Liver (tissue), 9 donors: Measurements from ENCODE around the gene AGPAT3. TPM values are rescaled to one million over a fixed set of nuclear protein-coding genes. Genes with fewer than 3 reads are reported as not detected.

Experiments
- DNase-seq: peaks from one replicate; pipeline ENCODE4 v3.0.0-alpha.2; 2017; ENCODE audit warnings: low spot score
- H3K27ac ChIP-seq, 2 donors: one replicate each; pipeline ENCODE4 v1.7.0; 2013; ENCODE audit warnings: inconsistent platforms in 2 of 2, low read length in 2 of 2, control low read depth in 1 of 2, low read depth in 1 of 2, mild to moderate bottlenecking in 1 of 2
- H3K27me3 ChIP-seq, 4 donors: one replicate each; pipeline versions ENCODE4 v1.6.1 to v1.7.0; 2013; ENCODE audit warnings: low read length in 3 of 4, inconsistent platforms in 1 of 4, mild to moderate bottlenecking in 1 of 4, moderate library complexity in 1 of 4; ENCODE audit not compliant: control insufficient read depth in 4 of 4, insufficient read depth in 4 of 4
- H3K36me3 ChIP-seq, 4 donors: one replicate each; pipeline versions ENCODE4 v1.6.1 to v1.7.0; 2013; ENCODE audit warnings: low read length in 3 of 4, mild to moderate bottlenecking in 3 of 4, low read depth in 1 of 4, moderate library complexity in 1 of 4; ENCODE audit not compliant: control insufficient read depth in 4 of 4, insufficient read depth in 3 of 4
- H3K4me1 ChIP-seq, 4 donors: one replicate each; pipeline versions ENCODE4 v1.6.1 to v1.7.0; 2013; ENCODE audit warnings: low read length in 3 of 4, mild to moderate bottlenecking in 3 of 4, moderate library complexity in 1 of 4; ENCODE audit not compliant: control insufficient read depth in 4 of 4, insufficient read depth in 4 of 4
- H3K4me3 ChIP-seq, 3 donors: one replicate each; pipeline versions ENCODE4 v1.6.1 to v1.7.0; 2013; ENCODE audit warnings: low read length in 3 of 3, control low read depth in 1 of 3, low read depth in 1 of 3, mild to moderate bottlenecking in 1 of 3
- H3K9ac ChIP-seq, 2 donors: one replicate each; pipeline ENCODE4 v1.7.0; 2013; ENCODE audit warnings: low read length in 2 of 2, mild to moderate bottlenecking in 2 of 2, moderate library complexity in 2 of 2, control low read depth in 1 of 2, low read depth in 1 of 2
- H3K9me3 ChIP-seq, 4 donors: one replicate each; pipeline versions ENCODE4 v1.6.1 to v1.7.0; 2013; ENCODE audit warnings: low read length in 3 of 4; ENCODE audit not compliant: control insufficient read depth in 4 of 4
- ATF3 ChIP-seq: IDR thresholded peaks from 2 replicates; pipeline ENCODE4 v1.6.1; 2016; ENCODE audit warnings: antibody characterized with exemption
- CTCF ChIP-seq: fragments of 150-350 bp; IDR thresholded peaks from 2 replicates; pipeline ENCODE4 v1.5.1; 2017; ENCODE audit warnings: improper control_type of control experiment, low read depth, low read length; ENCODE audit not compliant: missing input control
- EGR1 ChIP-seq, 2 donors: IDR thresholded peaks; 2 replicates each; pipeline ENCODE4 v1.6.1; 2016 to 2018; ENCODE audit warnings: antibody characterized with exemption in 2 of 2, low read depth in 2 of 2
- FOXA1 ChIP-seq: IDR thresholded peaks from 2 replicates; pipeline ENCODE4 v1.6.1; 2016; ENCODE audit warnings: antibody characterized with exemption
- FOXA2 ChIP-seq: IDR thresholded peaks from 2 replicates; pipeline ENCODE4 v1.6.1; 2016; ENCODE audit warnings: antibody characterized with exemption
- GABPA ChIP-seq, 2 donors: IDR thresholded peaks in 1 of 2; conservative IDR thresholded peaks in 1 of 2; 2 replicates each; pipeline ENCODE4 v1.6.1; 2016; ENCODE audit warnings: antibody characterized with exemption in 2 of 2, mild to moderate bottlenecking in 1 of 2, moderate library complexity in 1 of 2
- HNF4G ChIP-seq: IDR thresholded peaks from 2 replicates; pipeline ENCODE4 v1.6.1; 2016; ENCODE audit warnings: antibody characterized with exemption
- NR2F2 ChIP-seq: IDR thresholded peaks from 2 replicates; pipeline ENCODE4 v1.6.1; 2016; ENCODE audit warnings: antibody characterized with exemption
- RAD21 ChIP-seq, 2 donors: IDR thresholded peaks; 2 replicates each; pipeline ENCODE4 v1.6.1; 2016; ENCODE audit warnings: antibody characterized with exemption in 2 of 2, mild to moderate bottlenecking in 2 of 2
- RXRA ChIP-seq, 2 donors: IDR thresholded peaks; 2 replicates each; pipeline ENCODE4 v1.6.1; 2017 to 2018; ENCODE audit warnings: antibody characterized with exemption in 2 of 2, mild to moderate bottlenecking in 1 of 2
- SP1 ChIP-seq: IDR thresholded peaks from 2 replicates; pipeline ENCODE4 v1.6.1; 2018; ENCODE audit warnings: antibody characterized with exemption, mild to moderate bottlenecking
- TAF1 ChIP-seq: conservative IDR thresholded peaks from 2 replicates; pipeline ENCODE4 v1.6.1; 2016; ENCODE audit warnings: antibody characterized with exemption, mild to moderate bottlenecking
- YY1 ChIP-seq: IDR thresholded peaks from 2 replicates; pipeline ENCODE4 v1.6.1; 2016; ENCODE audit warnings: antibody characterized with exemption, mild to moderate bottlenecking
- ZBTB33 ChIP-seq: IDR thresholded peaks from 2 replicates; pipeline ENCODE4 v1.6.1; 2016; ENCODE audit warnings: antibody characterized with exemption
- WGBS: extraction: QIAGEN DNeasy Blood & Tissue Kit; methylation state at CpG from one replicate; pipeline ENCODE4 v1.1.7; 2013; 5-methylcytosine and 5-hydroxymethylcytosine counted together
- polyA plus RNA-seq, 2 donors: library from polyadenylated mRNA; stranded (reverse) in 1 of 2; unstranded in 1 of 2; fragments of 200-250 nt in 1 of 2; fragments of >200 nt in 1 of 2; fragmentation: Nextera tagmentation in 1 of 2; extraction: Ambion mirVana in 1 of 2; gene quantifications; one replicate each; pipeline versions ENCODE4 v1.2.1 to v1.2.3, GENCODE V29; 2013 to 2015
- total RNA-seq, 2 donors: library from RNA; depleted of rRNA; stranded (reverse); fragments of >200 nt; gene quantifications; one replicate each; pipeline ENCODE4 v1.2.3, GENCODE V29; 2014
- TF ChIP-seq, protein P1 (sequence below): IDR thresholded peaks from 2 replicates; pipeline ENCODE4 v1.6.1; 2016; ENCODE audit warnings: antibody characterized with exemption, mild to moderate bottlenecking
- donor health status: healthy.
- donor health status: healthy.
- donor health status: healthy.
- donor health status: healthy.
- donor health status: healthy.

Gene AGPAT3
- total and polyA plus RNA-seq, 4 donors = 32.3 to 148 (median 59.8) TPM

- TF ChIP-seq YY1 = no peak
- Histone ChIP-seq H3K4me1 (peaks cover 0 to 11% (median under 1%) of the 10 kb centered on the region in 4 donors), H3K27me3 (no peaks in the 10 kb centered on the region), H3K27ac (no peak overlapping the region), H3K9ac (no peak overlapping the region), H3K36me3 (no peaks in the 10 kb centered on the region), H3K9me3 (no peaks in the 10 kb centered on the region), H3K4me3 (no peak overlapping the region)
- no peak for DNase-seq
- WGBS = 96% methylated on average over 5 of the region's 5 CpGs
These were observed 138.4 kb downstream of the AGPAT3 start for GRCh38 chr21:44003307-44003966.

DNA sequence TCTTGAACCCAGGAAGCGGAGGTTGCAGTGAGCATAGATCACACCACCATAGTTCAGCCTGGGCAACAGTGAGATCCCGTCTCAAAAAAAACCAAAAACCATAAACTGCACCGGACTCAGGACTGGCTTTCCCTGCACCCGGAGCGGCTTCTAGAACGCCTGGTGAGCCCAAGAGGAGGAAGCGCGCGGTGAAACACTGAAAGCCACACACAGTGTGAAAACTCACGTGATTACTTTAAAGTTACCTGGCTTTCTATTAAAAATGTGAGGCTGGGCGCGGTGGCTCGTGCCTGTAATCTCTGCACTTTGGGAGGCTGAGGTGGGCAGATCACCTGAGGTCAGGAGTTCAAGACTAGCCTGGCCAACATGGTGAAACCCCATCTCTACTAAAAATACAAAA lies 140.0 kb downstream of the AGPAT3 start:
- WGBS = 94% methylated on average over 13 of the region's 13 CpGs
- H3K27me3 ChIP-seq = no peaks in the 10 kb centered on the region
- TF ChIP-seq TAF1 (no peak), CTCF (no peak), ATF3 (no peak), ZBTB33 (no peak), HNF4G (no peak), GABPA (IDR thresholded peaks at IDR 0.05 in 1 of 2, conservative IDR thresholded peaks at IDR 0.05 in 1 of 2) (no peak)
- DNase-seq = no peak
- no peaks in the 10 kb centered on the region for H3K36me3 ChIP-seq
- H3K4me3 ChIP-seq = no peak overlapping the region
- peaks cover 0 to 11% (median under 1%) of the 10 kb centered on the region in 4 donors for H3K4me1 ChIP-seq
- no peak overlapping the region for H3K9ac ChIP-seq
- H3K27ac ChIP-seq = peak overlapping the region; percentile 80 to 81
- no peaks in the 10 kb centered on the region for H3K9me3 ChIP-seq

DNA sequence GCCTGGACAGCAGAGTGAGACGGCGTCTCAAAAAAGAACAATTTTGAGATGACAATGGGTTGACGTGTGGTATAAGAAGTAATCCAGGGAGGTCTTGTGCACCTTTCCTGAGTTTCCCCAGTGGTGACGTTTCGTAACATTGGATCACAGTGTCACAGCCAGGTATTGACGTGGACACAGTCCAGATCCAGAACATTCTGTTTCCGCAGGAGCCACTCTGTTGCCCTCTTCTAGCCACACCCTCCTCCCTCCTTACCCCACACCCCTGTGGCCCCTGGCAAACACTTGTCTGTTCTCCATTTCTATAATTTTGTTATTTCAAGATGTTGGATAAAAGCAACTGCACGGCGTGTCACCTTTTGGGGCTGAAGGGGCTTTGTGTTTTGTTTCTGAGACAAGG lies 140.6 kb downstream of the AGPAT3 start:
- no peak for DNase-seq
- Histone ChIP-seq H3K36me3 (no peaks in the 10 kb centered on the region), H3K27ac (peak overlapping the region; percentile 80 to 81), H3K4me1 (peaks cover 0 to 11% (median under 1%) of the 10 kb centered on the region in 4 donors), H3K9ac (no peak overlapping the region), H3K4me3 (no peak overlapping the region), H3K9me3 (no peaks in the 10 kb centered on the region), H3K27me3 (no peaks in the 10 kb centered on the region)
- WGBS = 68% methylated on average over 9 of the region's 9 CpGs
- TF ChIP-seq NR2F2 (no peak), FOXA1 (no peak), SP1 (peak; percentile 77), RXRA (IDR thresholded peaks at IDR 0.05) (peak; percentile 49 to 63), ZBTB33 (no peak), EGR1 (IDR thresholded peaks at IDR 0.05; ENCODE audit: low read depth in 2 of 2) (no peak), YY1 (no peak), FOXA2 (no peak), GABPA (IDR thresholded peaks at IDR 0.05 in 1 of 2, conservative IDR thresholded peaks at IDR 0.05 in 1 of 2) (peak in 1 of 2 donors; percentile 44), RAD21 (IDR thresholded peaks at IDR 0.05) (no peak)
- TF ChIP-seq, protein P1, sequence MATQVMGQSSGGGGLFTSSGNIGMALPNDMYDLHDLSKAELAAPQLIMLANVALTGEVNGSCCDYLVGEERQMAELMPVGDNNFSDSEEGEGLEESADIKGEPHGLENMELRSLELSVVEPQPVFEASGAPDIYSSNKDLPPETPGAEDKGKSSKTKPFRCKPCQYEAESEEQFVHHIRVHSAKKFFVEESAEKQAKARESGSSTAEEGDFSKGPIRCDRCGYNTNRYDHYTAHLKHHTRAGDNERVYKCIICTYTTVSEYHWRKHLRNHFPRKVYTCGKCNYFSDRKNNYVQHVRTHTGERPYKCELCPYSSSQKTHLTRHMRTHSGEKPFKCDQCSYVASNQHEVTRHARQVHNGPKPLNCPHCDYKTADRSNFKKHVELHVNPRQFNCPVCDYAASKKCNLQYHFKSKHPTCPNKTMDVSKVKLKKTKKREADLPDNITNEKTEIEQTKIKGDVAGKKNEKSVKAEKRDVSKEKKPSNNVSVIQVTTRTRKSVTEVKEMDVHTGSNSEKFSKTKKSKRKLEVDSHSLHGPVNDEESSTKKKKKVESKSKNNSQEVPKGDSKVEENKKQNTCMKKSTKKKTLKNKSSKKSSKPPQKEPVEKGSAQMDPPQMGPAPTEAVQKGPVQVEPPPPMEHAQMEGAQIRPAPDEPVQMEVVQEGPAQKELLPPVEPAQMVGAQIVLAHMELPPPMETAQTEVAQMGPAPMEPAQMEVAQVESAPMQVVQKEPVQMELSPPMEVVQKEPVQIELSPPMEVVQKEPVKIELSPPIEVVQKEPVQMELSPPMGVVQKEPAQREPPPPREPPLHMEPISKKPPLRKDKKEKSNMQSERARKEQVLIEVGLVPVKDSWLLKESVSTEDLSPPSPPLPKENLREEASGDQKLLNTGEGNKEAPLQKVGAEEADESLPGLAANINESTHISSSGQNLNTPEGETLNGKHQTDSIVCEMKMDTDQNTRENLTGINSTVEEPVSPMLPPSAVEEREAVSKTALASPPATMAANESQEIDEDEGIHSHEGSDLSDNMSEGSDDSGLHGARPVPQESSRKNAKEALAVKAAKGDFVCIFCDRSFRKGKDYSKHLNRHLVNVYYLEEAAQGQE = no peak
